A673 (cell line): ENCODE measurements around the gene AP3B2. TPM values are rescaled to one million over a fixed set of nuclear protein-coding genes. Genes with fewer than 3 reads are reported as not detected.

Source experiments
- BruUV-seq: library from RNA; stranded (reverse); fragments of 400-500 nt; replicated peaks from 2 replicates; lab custom pipeline; 2021; lab: Mats Ljungman, UMichigan
- CTCF ChIA-PET: fragments of 300-600 bp; sonication (Branson Sonifier 250); formaldehyde crosslinking; loops from one replicate; lab custom pipeline; 2022; ENCODE audit warnings: antibody characterized with exemption; lab: Charles Lee
- POLR2A ChIA-PET: fragments of 300-600 bp; sonication (Branson Sonifier 250); formaldehyde crosslinking; loops from one replicate; lab custom pipeline; 2022; ENCODE audit warnings: antibody characterized with exemption; ENCODE audit not compliant: low non-redundant PET; lab: Charles Lee
- DNase-seq: peaks from one replicate; pipeline ENCODE4 v3.0.0-alpha.2; 2015; ENCODE audit warnings: low spot score
- H3K27ac ChIP-seq: fragments of 200-600 bp; sonication (generic); 2 replicates; pipeline ENCODE4 v1.5.1; 2016; ENCODE audit warnings: mixed run types, low read depth, mild to moderate bottlenecking, mixed read lengths, antibody characterized with exemption, low read length; ENCODE audit not compliant: poor library complexity, severe bottlenecking
- H3K27me3 ChIP-seq: fragments of 200-600 bp; sonication (generic); replicated peaks from 2 replicates; pipeline ENCODE4 v1.6.1; 2017; ENCODE audit warnings: mixed run types, low read depth, mild to moderate bottlenecking, mixed read lengths, antibody characterized with exemption, low read length; ENCODE audit not compliant: insufficient read depth, poor library complexity
- H3K36me3 ChIP-seq: fragments of 200-600 bp; sonication (generic); 2 replicates; pipeline ENCODE4 v1.6.1; 2016; ENCODE audit warnings: mixed run types, mild to moderate bottlenecking, mixed read lengths, antibody characterized with exemption, low read length; ENCODE audit not compliant: insufficient read depth, poor library complexity, severe bottlenecking
- H3K4me1 ChIP-seq: fragments of 200-600 bp; sonication (generic); 2 replicates; pipeline ENCODE4 v1.6.1; 2017; ENCODE audit warnings: mixed run types, mild to moderate bottlenecking, mixed read lengths, antibody characterized with exemption, low read length; ENCODE audit not compliant: insufficient read depth, poor library complexity, severe bottlenecking
- H3K4me3 ChIP-seq: fragments of 200-600 bp; sonication (generic); 2 replicates; pipeline ENCODE4 v1.5.1; 2016; ENCODE audit warnings: low read depth, mixed run types, mild to moderate bottlenecking, mixed read lengths, low read length; ENCODE audit not compliant: poor library complexity, severe bottlenecking
- H3K9me3 ChIP-seq: fragments of 200-600 bp; sonication (generic); 2 replicates; pipeline ENCODE4 v1.6.1; 2016; ENCODE audit warnings: mixed run types, low read depth, mild to moderate bottlenecking, mixed read lengths, antibody characterized with exemption, low read length; ENCODE audit not compliant: poor library complexity, severe bottlenecking
- EZH2 ChIP-seq: fragments of 200-600 bp; sonication (generic); IDR thresholded peaks from 2 replicates; pipeline ENCODE4 v1.6.1; 2017; ENCODE audit warnings: borderline replicate concordance, low read depth, mild to moderate bottlenecking, mixed read lengths, antibody characterized with exemption, low read length; ENCODE audit not compliant: poor library complexity, severe bottlenecking
- intact Hi-C: fragments of 100-400 bp; cut with micrococcal nuclease; formaldehyde crosslinking; loops from one replicate; pipeline ENCODE4 v1.10.0; 2022; ENCODE audit not compliant: unreplicated experiment
- total RNA-seq: library from RNA; stranded (reverse); gene quantifications from 2 replicates; pipeline ENCODE4 v1.2.3, GENCODE V29; 2021
- TF ChIP-seq, protein P1 (sequence below): fragments of 300-800, 200-600 bp; sonication (generic); conservative IDR thresholded peaks from 2 replicates; pipeline ENCODE4 v1.5.1; 2017; ENCODE audit warnings: low read depth, mild to moderate bottlenecking, antibody characterized with exemption, low read length, moderate library complexity, mixed read lengths

AP3B2 gene
- total RNA-seq, 1 experiment from 2014 or later = 19.0 TPM

DNA sequence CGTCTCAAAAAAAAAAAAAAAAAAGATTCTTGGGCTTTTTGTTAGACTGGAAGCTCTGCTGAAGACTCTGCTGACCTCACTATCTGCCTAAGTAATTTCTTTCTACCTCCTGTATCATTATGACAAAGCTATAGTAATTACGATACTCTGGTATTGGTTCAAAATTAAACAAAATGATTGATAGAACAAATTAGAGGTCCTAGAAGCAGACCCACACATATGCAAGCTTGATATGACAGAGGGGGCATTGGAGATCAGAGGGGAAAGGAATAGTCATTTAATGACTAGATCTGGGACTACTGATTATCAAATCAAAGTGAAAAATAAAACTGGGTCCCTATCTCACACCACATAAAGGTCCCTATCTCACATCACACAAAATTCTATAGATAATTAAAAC, 21.9 kb upstream of the AP3B2 start:
- Histone ChIP-seq H3K9me3 (no peaks in the 10 kb centered on the region), H3K27me3 (no peaks in the 10 kb centered on the region), H3K4me1 (no peaks in the 10 kb centered on the region), H3K27ac (no peak overlapping the region), H3K4me3 (no peak overlapping the region), H3K36me3 (no peaks in the 10 kb centered on the region)
- intact Hi-C loops = no loop called here
- TF ChIP-seq, protein P1, sequence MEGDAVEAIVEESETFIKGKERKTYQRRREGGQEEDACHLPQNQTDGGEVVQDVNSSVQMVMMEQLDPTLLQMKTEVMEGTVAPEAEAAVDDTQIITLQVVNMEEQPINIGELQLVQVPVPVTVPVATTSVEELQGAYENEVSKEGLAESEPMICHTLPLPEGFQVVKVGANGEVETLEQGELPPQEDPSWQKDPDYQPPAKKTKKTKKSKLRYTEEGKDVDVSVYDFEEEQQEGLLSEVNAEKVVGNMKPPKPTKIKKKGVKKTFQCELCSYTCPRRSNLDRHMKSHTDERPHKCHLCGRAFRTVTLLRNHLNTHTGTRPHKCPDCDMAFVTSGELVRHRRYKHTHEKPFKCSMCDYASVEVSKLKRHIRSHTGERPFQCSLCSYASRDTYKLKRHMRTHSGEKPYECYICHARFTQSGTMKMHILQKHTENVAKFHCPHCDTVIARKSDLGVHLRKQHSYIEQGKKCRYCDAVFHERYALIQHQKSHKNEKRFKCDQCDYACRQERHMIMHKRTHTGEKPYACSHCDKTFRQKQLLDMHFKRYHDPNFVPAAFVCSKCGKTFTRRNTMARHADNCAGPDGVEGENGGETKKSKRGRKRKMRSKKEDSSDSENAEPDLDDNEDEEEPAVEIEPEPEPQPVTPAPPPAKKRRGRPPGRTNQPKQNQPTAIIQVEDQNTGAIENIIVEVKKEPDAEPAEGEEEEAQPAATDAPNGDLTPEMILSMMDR = no peak
- TF ChIP-seq EZH2 = no peak
- ChIA-PET POLR2A (no interaction called here), CTCF (no interaction called here)
- DNase-seq = no peak
- no TSS peak for BruUV-seq

DNA sequence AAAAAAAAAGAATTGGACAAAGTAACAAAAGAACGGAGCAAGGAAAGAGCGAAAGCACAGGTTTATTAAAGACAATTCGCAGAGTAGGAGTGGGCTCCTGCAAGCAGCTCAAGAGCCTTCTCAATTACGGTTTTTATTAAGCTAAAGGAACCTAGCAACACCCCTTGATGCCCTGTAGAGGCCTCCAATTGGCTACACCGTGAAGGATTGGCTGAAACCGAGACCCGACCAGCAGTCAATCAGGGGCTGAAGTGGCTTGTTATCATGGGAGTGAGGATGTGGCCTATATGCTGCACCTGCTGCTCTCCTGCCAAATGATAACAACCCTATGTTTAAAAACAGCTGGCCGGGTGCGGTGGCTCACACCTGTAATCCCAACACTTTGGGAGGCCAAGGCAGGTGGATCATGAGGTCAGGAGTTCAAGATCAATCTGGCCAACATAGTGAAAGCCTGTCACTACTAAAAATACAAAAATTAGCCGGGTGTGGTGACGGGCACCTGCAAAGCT, 20.4 kb upstream of the AP3B2 start:
- no TSS peak for BruUV-seq
- no peaks in the 10 kb centered on the region for H3K4me1 ChIP-seq
- H3K9me3 ChIP-seq = no peaks in the 10 kb centered on the region
- no peak for DNase-seq
- H3K27me3 ChIP-seq = no peaks in the 10 kb centered on the region
- ChIA-PET POLR2A (no interaction called here), CTCF (no interaction called here)
- no peak overlapping the region for H3K4me3 ChIP-seq
- no peaks in the 10 kb centered on the region for H3K36me3 ChIP-seq
- TF ChIP-seq EZH2 = no peak
- TF ChIP-seq, protein P1 = no peak
- intact Hi-C loops = no loop called here
- H3K27ac ChIP-seq = no peak overlapping the region

DNA sequence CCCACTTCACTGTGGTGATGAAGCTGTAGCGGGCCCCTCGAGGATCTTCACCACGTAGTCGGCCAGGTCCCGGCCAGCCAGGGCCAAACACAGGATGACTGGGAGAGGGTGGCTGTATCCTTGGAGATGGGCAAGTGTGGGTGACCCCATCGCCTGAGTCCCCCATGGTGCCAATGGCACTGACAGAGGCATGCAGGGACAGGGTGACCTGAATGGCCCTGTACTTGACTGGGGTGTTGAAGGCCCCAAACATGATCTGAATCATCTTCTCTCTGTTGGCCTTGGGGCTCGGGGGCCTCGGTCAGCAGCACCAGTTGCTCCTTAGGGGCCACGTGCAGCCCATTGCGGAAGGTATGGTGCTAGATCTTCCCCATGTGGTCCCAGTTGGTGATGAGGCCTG, 17.1 kb upstream of the AP3B2 start:
- no TSS peak for BruUV-seq
- Histone ChIP-seq H3K4me1 (no peaks in the 10 kb centered on the region), H3K9me3 (no peaks in the 10 kb centered on the region), H3K27me3 (no peaks in the 10 kb centered on the region), H3K4me3 (no peak overlapping the region), H3K27ac (no peak overlapping the region), H3K36me3 (no peaks in the 10 kb centered on the region)
- TF ChIP-seq, protein P1 = no peak
- TF ChIP-seq EZH2 = no peak
- intact Hi-C loops = no loop called here
- POLR2A ChIA-PET = no interaction called here
- CTCF ChIA-PET = no interaction called here
- DNase-seq = no peak
